ENCODE data around the gene DUSP9. TPM values are rescaled to one million over a fixed set of nuclear protein-coding genes. Genes with fewer than 3 reads are reported as not detected.

The DUSP9 gene
- total RNA-seq, 4 donors from 2014 or later, result not detected

DNA sequence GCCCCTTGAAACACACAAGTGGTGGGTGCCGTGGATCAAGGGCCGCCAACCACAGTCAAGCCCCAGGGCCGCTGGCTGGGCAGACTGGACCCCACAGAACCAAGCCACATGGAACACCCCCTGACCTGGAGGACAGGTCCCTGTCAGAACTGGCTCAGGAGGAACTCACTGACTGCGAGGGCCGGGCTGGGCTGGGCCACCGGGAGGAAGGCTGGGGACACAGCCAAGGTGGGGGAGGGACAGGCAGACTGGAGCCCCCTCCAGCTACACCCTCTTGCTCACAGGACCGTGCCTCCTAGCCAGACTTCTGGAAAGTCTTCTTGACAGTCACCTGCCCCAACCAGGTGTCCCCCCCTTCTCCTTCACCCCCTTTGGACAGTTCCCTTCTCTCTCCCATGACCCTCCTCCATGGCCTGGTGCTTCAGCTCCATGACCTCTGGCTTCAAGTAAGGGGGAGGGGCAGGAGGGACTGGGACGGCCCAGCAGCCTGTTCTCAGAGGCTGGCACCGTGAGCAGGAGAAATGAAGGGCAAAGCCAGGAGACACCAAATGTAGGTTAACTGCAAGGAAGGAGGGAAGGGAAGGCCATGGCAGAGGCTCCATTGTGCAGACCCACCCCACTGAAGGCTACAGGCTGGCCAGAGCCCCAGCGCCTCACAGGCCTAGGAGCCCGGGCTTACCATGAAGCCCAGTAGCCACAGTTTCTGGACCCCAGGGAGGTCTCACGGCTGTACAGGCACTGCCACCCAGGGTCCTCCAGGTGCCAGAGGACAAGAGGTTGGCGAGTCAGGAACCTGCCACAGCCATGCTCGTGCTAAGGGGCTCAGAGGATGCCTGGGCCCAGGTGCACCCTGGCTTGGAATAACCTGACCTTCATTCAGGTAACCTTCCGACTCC lies 22.6 kb upstream of the DUSP9 start:
- H3K27ac ChIP-seq, result no peak overlapping the region
- DNase-seq, result no peak
- in situ Hi-C loops (cut with MboI; ENCODE audit: low sequenced_read_pairs in 4 of 4), result no loop called here
- H3K4me1 ChIP-seq, result no peaks in the 10 kb centered on the region
- intact Hi-C loops (cut with DNase I; ENCODE audit: low total_unique reads), result no loop called here
- H3K9me3 ChIP-seq, result no peaks in the 10 kb centered on the region
- no peak for TF ChIP-seq POLR2A (IDR thresholded peaks at IDR 0.05)
- TF ChIP-seq, protein P1, sequence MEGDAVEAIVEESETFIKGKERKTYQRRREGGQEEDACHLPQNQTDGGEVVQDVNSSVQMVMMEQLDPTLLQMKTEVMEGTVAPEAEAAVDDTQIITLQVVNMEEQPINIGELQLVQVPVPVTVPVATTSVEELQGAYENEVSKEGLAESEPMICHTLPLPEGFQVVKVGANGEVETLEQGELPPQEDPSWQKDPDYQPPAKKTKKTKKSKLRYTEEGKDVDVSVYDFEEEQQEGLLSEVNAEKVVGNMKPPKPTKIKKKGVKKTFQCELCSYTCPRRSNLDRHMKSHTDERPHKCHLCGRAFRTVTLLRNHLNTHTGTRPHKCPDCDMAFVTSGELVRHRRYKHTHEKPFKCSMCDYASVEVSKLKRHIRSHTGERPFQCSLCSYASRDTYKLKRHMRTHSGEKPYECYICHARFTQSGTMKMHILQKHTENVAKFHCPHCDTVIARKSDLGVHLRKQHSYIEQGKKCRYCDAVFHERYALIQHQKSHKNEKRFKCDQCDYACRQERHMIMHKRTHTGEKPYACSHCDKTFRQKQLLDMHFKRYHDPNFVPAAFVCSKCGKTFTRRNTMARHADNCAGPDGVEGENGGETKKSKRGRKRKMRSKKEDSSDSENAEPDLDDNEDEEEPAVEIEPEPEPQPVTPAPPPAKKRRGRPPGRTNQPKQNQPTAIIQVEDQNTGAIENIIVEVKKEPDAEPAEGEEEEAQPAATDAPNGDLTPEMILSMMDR (IDR thresholded peaks at IDR 0.05 in 4 of 5, conservative IDR thresholded peaks at IDR 0.05 in 1 of 5), result no peak
- H3K27me3 ChIP-seq, result peaks cover 0 to 4% (median 0%) of the 10 kb centered on the region in 3 donors
- ATAC-seq, result no peak
- H3K36me3 ChIP-seq, result no peaks in the 10 kb centered on the region
- no peak overlapping the region for H3K4me3 ChIP-seq

DNA sequence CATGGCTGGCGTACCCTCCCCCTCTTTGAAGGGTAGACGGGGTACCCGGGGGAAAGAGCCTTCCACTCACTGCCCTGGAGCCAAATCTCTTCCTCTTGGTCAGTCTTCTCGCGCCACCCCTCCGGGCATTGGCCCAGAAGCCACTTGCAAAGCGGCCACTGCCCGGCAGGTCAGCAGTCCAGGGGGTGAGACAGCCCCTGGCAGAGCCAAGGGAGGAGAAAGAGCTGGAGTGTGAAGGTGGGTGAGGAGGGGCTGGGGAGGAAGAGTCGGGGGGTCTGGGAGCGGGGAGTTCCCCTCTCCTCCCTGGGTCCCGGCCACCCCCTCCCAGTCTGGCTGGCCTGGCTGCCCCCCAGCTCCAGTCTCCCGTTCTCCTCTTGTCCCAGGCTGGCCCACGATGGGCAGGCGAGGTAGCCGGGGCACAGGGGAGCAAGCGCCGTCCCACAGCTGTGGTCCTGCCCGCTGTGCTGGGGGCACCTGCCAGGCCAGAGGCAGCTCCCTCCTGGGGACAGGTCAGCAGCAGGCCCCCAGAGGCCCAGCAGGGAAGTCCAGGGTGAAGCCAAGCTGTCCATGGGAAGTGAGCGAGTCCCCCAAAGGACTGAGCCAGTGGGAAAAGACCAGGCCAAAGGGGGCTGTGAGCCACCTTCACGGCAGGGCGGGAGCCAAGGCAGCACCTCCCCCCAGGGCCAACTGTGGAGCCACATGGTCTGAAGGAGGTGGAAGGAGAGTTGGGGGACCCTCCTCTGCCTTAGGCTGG lies 21.6 kb upstream of the DUSP9 start:
- H3K27ac ChIP-seq, result no peak overlapping the region
- ATAC-seq (no peak), DNase-seq (no peak)
- in situ Hi-C loops (cut with MboI; ENCODE audit: low sequenced_read_pairs in 4 of 4) (no loop called here), intact Hi-C loops (cut with DNase I; ENCODE audit: low total_unique reads) (no loop called here)
- no peaks in the 10 kb centered on the region for H3K4me1 ChIP-seq
- TF ChIP-seq, protein P1 (IDR thresholded peaks at IDR 0.05 in 4 of 5, conservative IDR thresholded peaks at IDR 0.05 in 1 of 5), result no peak
- no peak for TF ChIP-seq POLR2A (IDR thresholded peaks at IDR 0.05)
- H3K27me3 ChIP-seq, result peaks cover 0 to 4% (median 0%) of the 10 kb centered on the region in 3 donors
- no peaks in the 10 kb centered on the region for H3K36me3 ChIP-seq
- no peaks in the 10 kb centered on the region for H3K9me3 ChIP-seq
- H3K4me3 ChIP-seq, result no peak overlapping the region

DNA sequence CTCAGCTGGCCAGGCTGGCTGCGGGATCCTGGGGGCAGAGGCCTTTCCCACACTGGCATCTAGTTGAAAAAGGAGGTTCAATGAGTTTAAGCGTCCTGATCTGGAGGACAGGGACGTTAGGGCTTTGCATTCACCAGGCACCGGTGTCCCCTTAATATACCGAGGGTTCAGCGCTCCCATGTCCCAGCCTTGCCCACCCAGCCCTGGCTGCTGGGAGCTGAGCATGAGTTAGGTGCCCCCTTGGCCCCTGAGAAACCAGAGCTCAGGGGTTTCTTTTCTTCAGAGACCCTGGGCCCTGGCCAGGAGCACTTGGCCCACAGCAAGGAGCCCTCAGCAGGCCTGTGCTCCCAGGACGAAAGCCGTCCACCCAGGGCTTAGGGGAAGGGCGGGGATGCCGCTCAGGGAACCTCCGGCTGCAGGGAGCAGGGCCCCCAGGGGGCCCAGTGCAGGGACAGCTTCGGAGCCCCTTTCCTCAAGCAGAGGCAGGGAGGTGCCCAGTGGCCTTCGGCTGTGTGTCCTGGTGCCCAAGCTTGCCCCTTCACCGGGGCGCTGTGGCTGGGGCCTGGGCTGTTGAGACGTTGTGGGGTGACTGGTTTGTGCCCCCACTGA lies 20.9 kb upstream of the DUSP9 start:
- Histone ChIP-seq H3K9me3 (no peaks in the 10 kb centered on the region), H3K36me3 (no peaks in the 10 kb centered on the region), H3K27ac (no peak overlapping the region), H3K4me3 (no peak overlapping the region), H3K27me3 (peaks cover 0 to 4% (median 0%) of the 10 kb centered on the region in 3 donors), H3K4me1 (no peaks in the 10 kb centered on the region)
- ATAC-seq (no peak), DNase-seq (no peak)
- intact Hi-C loops (cut with DNase I; ENCODE audit: low total_unique reads) (no loop called here), in situ Hi-C loops (cut with MboI; ENCODE audit: low sequenced_read_pairs in 4 of 4) (no loop called here)
- TF ChIP-seq POLR2A (IDR thresholded peaks at IDR 0.05), result no peak
- TF ChIP-seq, protein P1 (IDR thresholded peaks at IDR 0.05 in 4 of 5, conservative IDR thresholded peaks at IDR 0.05 in 1 of 5), result no peak

DNA sequence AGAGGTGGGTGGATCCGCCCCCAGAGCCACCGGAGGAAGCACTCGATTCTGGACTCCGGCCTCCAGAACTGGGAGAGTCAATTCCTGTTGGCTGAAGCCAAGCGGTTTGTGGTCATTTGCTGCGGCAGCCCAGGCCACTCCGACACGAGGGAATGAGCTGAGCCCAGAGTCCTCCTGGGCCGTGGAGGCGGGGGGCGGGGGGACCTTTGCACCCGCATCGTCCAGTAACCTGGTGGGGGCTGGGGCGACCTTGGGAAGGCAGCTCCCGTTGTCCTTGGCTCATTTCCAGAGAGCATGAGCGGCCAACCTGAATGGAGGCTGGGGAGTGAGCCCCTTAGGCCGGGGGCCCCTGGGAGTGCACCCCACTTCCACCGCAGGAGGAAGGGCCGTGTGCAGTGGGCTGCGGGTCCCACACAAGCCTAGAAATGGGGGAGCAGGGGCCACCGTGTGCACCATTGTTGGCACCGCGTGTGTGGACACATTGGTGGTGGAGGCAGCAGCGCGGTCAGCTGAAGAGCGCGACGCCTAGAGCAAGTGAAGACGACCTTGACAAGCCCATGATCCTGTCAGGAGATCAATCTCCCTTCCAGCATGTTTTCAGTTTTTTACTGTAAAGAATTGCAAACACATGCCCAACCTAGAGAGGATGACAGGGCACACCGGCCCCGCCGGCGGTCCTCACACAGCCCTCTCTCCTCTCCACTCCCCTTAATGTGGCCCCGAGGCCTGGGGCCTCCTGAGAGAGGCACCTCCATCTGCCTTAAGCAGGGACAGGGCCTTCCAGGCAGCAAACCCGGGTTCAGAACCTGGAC lies 19.9 kb upstream of the DUSP9 start:
- no peak for DNase-seq
- no peak overlapping the region for H3K27ac ChIP-seq
- intact Hi-C loops (cut with DNase I; ENCODE audit: low total_unique reads), result no loop called here

More for the DNA sequence above, 19.9 kb upstream of the DUSP9 start:
- Histone ChIP-seq H3K9me3 (no peaks in the 10 kb centered on the region), H3K4me1 (no peaks in the 10 kb centered on the region), H3K27me3 (peaks cover 0 to 8% (median 0%) of the 10 kb centered on the region in 3 donors), H3K36me3 (no peaks in the 10 kb centered on the region), H3K4me3 (no peak overlapping the region)
- no peak for ATAC-seq
- TF ChIP-seq, protein P1 (IDR thresholded peaks at IDR 0.05 in 4 of 5, conservative IDR thresholded peaks at IDR 0.05 in 1 of 5), result no peak
- TF ChIP-seq POLR2A (IDR thresholded peaks at IDR 0.05), result no peak
- in situ Hi-C loops (cut with MboI; ENCODE audit: low sequenced_read_pairs in 4 of 4), result no loop called here
